ENCODE results near the gene MPP7. TPM values are rescaled to one million over a fixed set of nuclear protein-coding genes. Genes with fewer than 3 reads are reported as not detected.

The MPP7 gene
- total and polyA plus RNA-seq, 2 donors (not counting 3 experiments of a cell fraction or from before 2014, with no cell fraction given): 0.17 to 0.73 TPM

DNA sequence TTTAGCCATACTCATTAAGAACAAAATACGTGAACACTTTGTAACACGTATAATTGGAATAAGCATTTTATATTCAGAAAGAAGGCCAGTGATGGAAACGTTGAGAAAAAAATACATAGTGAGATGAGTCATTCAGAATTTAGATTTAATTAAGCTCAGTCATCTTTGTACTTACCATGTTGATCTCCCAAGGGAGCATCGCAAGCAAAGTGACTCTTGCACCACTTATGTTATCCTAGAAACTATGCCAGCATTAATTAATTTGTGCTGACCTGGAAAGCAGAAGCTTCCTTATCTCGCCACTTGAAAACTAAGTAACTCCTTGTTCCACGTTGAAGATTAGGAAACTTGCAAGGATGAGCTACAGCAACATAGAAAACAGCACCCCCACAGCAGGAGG lies 9.7 kb upstream of the MPP7 start:
- intact Hi-C loops (cut with micrococcal nuclease) (no loop called here), dilution Hi-C loops (cut with MboI; ENCODE audit: extremely low pct_ligation_motif_present, low sequenced_read_pairs) (no loop called here)
- TF ChIP-seq FOS (IDR thresholded peaks at IDR 0.05; ENCODE audit: borderline replicate concordance, insufficient read depth, low read length) (no peak), GATA2 (IDR thresholded peaks at IDR 0.05; ENCODE audit: insufficient read depth, insufficient read length, low read depth, low read length) (no peak), EZH2 (IDR thresholded peaks at IDR 0.05; ENCODE audit: borderline replicate concordance, low read depth, low read length, severe bottlenecking) (no peak), POLR2AphosphoS5 (IDR thresholded peaks at IDR 0.05; ENCODE audit: insufficient read depth, low read depth, low read length) (no peak), MYC (IDR thresholded peaks at IDR 0.05; ENCODE audit: low read depth, low read length) (no peak), CTCF (IDR thresholded peaks at IDR 0.05; ENCODE audit: extremely low read depth in 1 of 2, insufficient read depth in 1 of 2, low read depth in 1 of 2, low read length in 2 of 2) (no peak), POLR2A (IDR thresholded peaks at IDR 0.05; ENCODE audit: low read depth, low read length) (no peak), JUN (IDR thresholded peaks at IDR 0.05; ENCODE audit: borderline replicate concordance, insufficient read depth, insufficient read length, low read depth) (no peak)
- TF ChIP-seq, protein P1, sequence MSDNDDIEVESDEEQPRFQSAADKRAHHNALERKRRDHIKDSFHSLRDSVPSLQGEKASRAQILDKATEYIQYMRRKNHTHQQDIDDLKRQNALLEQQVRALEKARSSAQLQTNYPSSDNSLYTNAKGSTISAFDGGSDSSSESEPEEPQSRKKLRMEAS (IDR thresholded peaks at IDR 0.05; ENCODE audit: insufficient read depth, insufficient read length): no peak
- Histone ChIP-seq H2AFZ (ENCODE audit: low read depth, low read length) (no peak overlapping the region), H3K27me3 (ENCODE audit: control insufficient read depth in 2 of 2, insufficient read depth in 2 of 2, low read length in 2 of 2) (peaks cover 4 to 7% of the 10 kb centered on the region in 2 experiments), H3K4me1 (ENCODE audit: control insufficient read depth, extremely low read depth, insufficient read depth, low read length) (no peaks in the 10 kb centered on the region), H3K4me3 (replicated peaks in 1 of 3; ENCODE audit: insufficient read depth in 1 of 3, low read depth in 1 of 3, low read length in 3 of 3) (no peak overlapping the region), H3K9ac (replicated peaks; ENCODE audit: extremely low read depth, insufficient read depth, low read length) (no peak overlapping the region), H3K4me2 (ENCODE audit: insufficient read depth, low read length) (no peak overlapping the region), H3K9me3 (replicated peaks; ENCODE audit: control insufficient read depth, insufficient read depth, low read length) (no peaks in the 10 kb centered on the region), H3K79me2 (ENCODE audit: control insufficient read depth, insufficient read depth, low read length) (no peaks in the 10 kb centered on the region), H4K20me1 (replicated peaks; ENCODE audit: control insufficient read depth, extremely low read depth, insufficient read depth, low read length) (no peaks in the 10 kb centered on the region), H3K36me3 (ENCODE audit: control insufficient read depth in 2 of 2, extremely low read depth in 1 of 2, insufficient read depth in 2 of 2, low read length in 2 of 2) (no peaks in the 10 kb centered on the region), H3K27ac (ENCODE audit: insufficient read depth, low read depth, low read length) (no peak overlapping the region), H3K9me1 (replicated peaks; ENCODE audit: control insufficient read depth, extremely low read depth, insufficient read depth, low read length) (no peaks in the 10 kb centered on the region)
- ChIA-PET POLR2A (no interaction called here), CTCF (interaction anchor here (0.7 to 3.1 kb wide), 6 partner anchors 10 to 71 kb away, joined by 3 to 12 read pairs (median 3); partner anchors contain the start of gene MPP7)
- FAIRE-seq: no peak
- BruUV-seq (replicated peaks): no TSS peak
- no peak for DNase-seq (ENCODE audit: low read depth, low spot score)

Data from endothelial cell of umbilical vein (primary cell).